ENCODE measurements around the gene SVEP1.

The SVEP1 gene

GRCh38 chr9:110440172-110440571, 139.4 kb downstream of the SVEP1 start:
- no peak for TF ChIP-seq CTCF (IDR thresholded peaks at IDR 0.05)
- H3K4me3 Mint-ChIP-seq, result no peak overlapping the region
- no peak overlapping the region for H3K27ac Mint-ChIP-seq
- peaks cover 3% of the 10 kb centered on the region for H3K27me3 Mint-ChIP-seq (ENCODE audit: low read depth, poor library complexity)
- no peaks in the 10 kb centered on the region for H3K9me3 Mint-ChIP-seq
- DNase-seq, result no peak
- no peaks in the 10 kb centered on the region for H3K36me3 Mint-ChIP-seq (ENCODE audit: low read depth)
- H3K4me1 Mint-ChIP-seq, result peaks cover 23% of the 10 kb centered on the region

- no peak for DNase-seq
- H3K27me3 Mint-ChIP-seq (ENCODE audit: low read depth, poor library complexity), result peaks cover 6% of the 10 kb centered on the region
- H3K4me1 Mint-ChIP-seq, result no peaks in the 10 kb centered on the region
- H3K9me3 Mint-ChIP-seq, result no peaks in the 10 kb centered on the region
- H3K4me3 Mint-ChIP-seq, result no peak overlapping the region
- H3K27ac Mint-ChIP-seq, result no peak overlapping the region
- no peak for TF ChIP-seq CTCF (IDR thresholded peaks at IDR 0.05)
- H3K36me3 Mint-ChIP-seq (ENCODE audit: low read depth), result no peaks in the 10 kb centered on the region
These were observed 147.3 kb downstream of the SVEP1 start for GRCh38 chr9:110432253-110432652.

GRCh38 chr9:110429453-110429852, 150.1 kb downstream of the SVEP1 start:
- no peak overlapping the region for H3K27ac Mint-ChIP-seq
- no peaks in the 10 kb centered on the region for H3K4me1 Mint-ChIP-seq
- no peak for DNase-seq
- H3K9me3 Mint-ChIP-seq, result no peaks in the 10 kb centered on the region
- H3K27me3 Mint-ChIP-seq (ENCODE audit: low read depth, poor library complexity), result peaks cover 6% of the 10 kb centered on the region
- no peaks in the 10 kb centered on the region for H3K36me3 Mint-ChIP-seq (ENCODE audit: low read depth)
- H3K4me3 Mint-ChIP-seq, result no peak overlapping the region
- no peak for TF ChIP-seq CTCF (IDR thresholded peaks at IDR 0.05)

DNA sequence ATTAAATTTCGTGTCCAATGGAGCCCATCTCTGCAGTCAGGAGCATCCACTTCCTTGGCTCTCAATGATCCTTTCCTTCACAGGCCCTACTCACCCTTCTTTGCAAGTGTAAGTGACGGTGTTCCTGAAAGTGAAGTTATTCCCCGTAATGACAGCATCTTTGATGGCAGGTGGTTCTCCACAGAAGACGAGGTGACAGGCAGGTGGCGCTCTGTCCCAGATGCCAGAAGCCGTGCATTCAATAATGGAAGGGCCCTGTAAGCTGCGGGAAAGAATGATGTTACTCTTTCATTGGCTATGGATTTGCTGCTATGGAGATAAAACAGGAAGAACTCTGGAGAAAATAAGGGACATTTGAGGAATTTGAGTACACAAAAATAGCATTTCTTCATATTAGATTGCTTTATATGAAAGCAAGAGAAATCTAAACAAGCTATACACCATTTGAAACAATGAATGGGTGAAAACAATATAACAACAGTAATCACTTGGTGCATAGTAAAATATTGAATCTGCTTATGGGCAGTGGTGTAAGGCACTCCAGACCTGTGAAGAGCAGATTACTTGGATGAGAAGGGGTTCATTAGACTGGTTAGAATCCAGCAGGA, 151.9 kb downstream of the SVEP1 start:
- Mint-ChIP-seq H3K27me3 (ENCODE audit: low read depth, poor library complexity) (no peaks in the 10 kb centered on the region), H3K9me3 (no peaks in the 10 kb centered on the region), H3K4me1 (no peaks in the 10 kb centered on the region), H3K27ac (no peak overlapping the region), H3K4me3 (no peak overlapping the region), H3K36me3 (ENCODE audit: low read depth) (no peaks in the 10 kb centered on the region)
- peak; percentile 57 for TF ChIP-seq CTCF (IDR thresholded peaks at IDR 0.05)
- peak; percentile 63 for DNase-seq

GRCh38 chr9:110426052-110426709, 153.4 kb downstream of the SVEP1 start:
- H3K27ac Mint-ChIP-seq, result no peak overlapping the region
- H3K4me1 Mint-ChIP-seq, result no peaks in the 10 kb centered on the region
- no peak for DNase-seq
- no peak for TF ChIP-seq CTCF (IDR thresholded peaks at IDR 0.05)
- no peak overlapping the region for H3K4me3 Mint-ChIP-seq
- no peaks in the 10 kb centered on the region for H3K36me3 Mint-ChIP-seq (ENCODE audit: low read depth)
- H3K27me3 Mint-ChIP-seq (ENCODE audit: low read depth, poor library complexity), result no peaks in the 10 kb centered on the region
- H3K9me3 Mint-ChIP-seq, result no peaks in the 10 kb centered on the region

GRCh38 chr9:110414471-110414870, 165.1 kb downstream of the SVEP1 start:
- Mint-ChIP-seq H3K9me3 (peaks cover 19% of the 10 kb centered on the region), H3K27ac (no peak overlapping the region), H3K36me3 (ENCODE audit: low read depth) (peaks cover 10% of the 10 kb centered on the region), H3K4me3 (no peak overlapping the region), H3K4me1 (peaks cover 5% of the 10 kb centered on the region), H3K27me3 (ENCODE audit: low read depth, poor library complexity) (no peaks in the 10 kb centered on the region)
- TF ChIP-seq CTCF (IDR thresholded peaks at IDR 0.05), result no peak
- DNase-seq, result no peak
